Natural killer cell treated with Interleukin-12 subunit alpha and Interleukin-12 subunit beta and Interleukin-15 and Interleukin-18, amount 100 ng/mL, for 72 hours (primary cell): ENCODE results near the gene MTHFD1L. TPM values are rescaled to one million over a fixed set of nuclear protein-coding genes. Genes with fewer than 3 reads are reported as not detected.
A peak's percentile ranks its signal among the peaks of the same experiment; 100 is the strongest.

Experiments
- ATAC-seq, 2 donors: fragments of 150-1000 bp; cut with Tn5 transposase in 1 of 2; sonication (Bioruptor Pico), chemical (Tn5 transposase) in 1 of 2; 2 replicates each; pipeline ENCODE4 v1.10.0; 2021
- DNase-seq: peaks from one replicate; pipeline ENCODE4 v3.0.0; 2022; ENCODE audit warnings: low spot score
- H3K27ac Mint-ChIP-seq, 2 donors: 1 replicate in 1 of 2; 2 replicates in 1 of 2; pipeline ENCODE4 v1.8.0; 2022; ENCODE audit warnings: mixed read lengths in 2 of 2, mild to moderate bottlenecking in 1 of 2, moderate library complexity in 1 of 2
- H3K27me3 Mint-ChIP-seq, 2 donors: 1 replicate in 1 of 2; 2 replicates in 1 of 2; pipeline ENCODE4 v1.8.0; 2022; ENCODE audit warnings: mixed read lengths in 2 of 2
- H3K36me3 Mint-ChIP-seq: one replicate; pipeline ENCODE4 v1.8.0; 2022; ENCODE audit warnings: mixed read lengths
- H3K4me1 Mint-ChIP-seq, 2 donors: 1 replicate in 1 of 2; 2 replicates in 1 of 2; pipeline ENCODE4 v1.8.0; 2022; ENCODE audit warnings: low read depth in 2 of 2, mixed read lengths in 2 of 2, mild to moderate bottlenecking in 1 of 2
- H3K4me3 Mint-ChIP-seq: one replicate; pipeline ENCODE4 v1.8.0; 2022; ENCODE audit warnings: mixed read lengths
- H3K9me3 Mint-ChIP-seq: 2 replicates; pipeline ENCODE4 v1.8.0; 2022; ENCODE audit warnings: mixed read lengths
- total RNA-seq, 2 donors: library from RNA; stranded (reverse); gene quantifications; one replicate each; pipeline ENCODE4 v1.2.3, GENCODE V29; 2022

Gene MTHFD1L
- total RNA-seq, 2 donors from 2014 or later = 47.2 to 119 TPM

DNA sequence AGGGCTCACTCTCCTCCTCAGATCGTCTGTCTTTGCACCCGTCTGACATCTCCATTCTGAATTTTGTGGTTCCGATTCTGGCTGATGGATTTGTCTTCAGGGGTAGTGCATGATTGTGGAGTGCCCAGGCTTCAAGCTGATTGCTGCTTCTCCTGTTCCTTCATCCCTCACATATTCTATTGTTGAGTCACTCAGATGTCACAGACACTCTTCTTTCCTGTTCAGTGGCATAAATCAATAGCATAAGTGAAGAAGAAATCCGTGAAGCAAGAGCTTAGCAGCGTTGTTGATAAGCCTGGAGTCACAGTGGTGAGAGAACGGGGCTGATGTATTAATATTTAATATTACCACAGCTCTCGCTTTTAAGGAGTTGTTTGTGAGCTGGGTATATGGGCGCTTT lies 152.5 kb downstream of the MTHFD1L start:
- Mint-ChIP-seq H3K9me3 (no peaks in the 10 kb centered on the region), H3K36me3 (peaks cover 4% of the 10 kb centered on the region), H3K4me1 (peaks cover 2 to 9% of the 10 kb centered on the region in 2 donors), H3K27ac (no peak overlapping the region), H3K27me3 (no peaks in the 10 kb centered on the region), H3K4me3 (no peak overlapping the region)
- ATAC-seq = no peak
- no peak for DNase-seq

GRCh38 chr6:151018911-151019782 lies 153.6 kb downstream of the MTHFD1L start:
- Mint-ChIP-seq H3K27me3 (no peaks in the 10 kb centered on the region), H3K36me3 (peaks cover 4% of the 10 kb centered on the region), H3K4me3 (no peak overlapping the region), H3K9me3 (no peaks in the 10 kb centered on the region), H3K4me1 (peaks cover 2 to 9% of the 10 kb centered on the region in 2 donors), H3K27ac (no peak overlapping the region)
- ATAC-seq (peak in 1 of 2 donors; percentile 35), DNase-seq (no peak)

DNA sequence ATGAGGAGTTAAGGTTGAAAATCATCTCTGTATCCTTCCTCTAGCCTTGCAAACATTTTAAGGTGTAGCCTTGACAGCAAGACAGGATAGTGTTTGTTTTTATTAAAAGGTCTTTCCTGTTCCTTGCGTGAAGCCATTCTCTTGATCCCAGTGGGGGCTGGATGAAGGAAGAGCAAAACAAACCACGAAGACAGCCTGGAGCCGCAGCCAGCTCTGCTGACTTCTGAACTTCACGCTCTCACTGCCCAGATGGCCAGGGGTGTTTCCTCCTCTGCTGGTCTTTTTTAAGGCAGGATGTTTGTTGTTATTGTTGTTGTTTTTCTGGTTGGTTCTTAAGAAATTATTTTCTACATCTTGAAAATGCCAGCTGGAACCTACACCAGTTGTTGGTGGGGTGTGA lies 156.4 kb downstream of the MTHFD1L start:
- Mint-ChIP-seq H3K36me3 (peaks cover under 1% of the 10 kb centered on the region), H3K27me3 (no peaks in the 10 kb centered on the region), H3K4me1 (no peaks in the 10 kb centered on the region), H3K4me3 (no peak overlapping the region), H3K9me3 (no peaks in the 10 kb centered on the region), H3K27ac (no peak overlapping the region)
- DNase-seq = no peak
- ATAC-seq = no peak

DNA sequence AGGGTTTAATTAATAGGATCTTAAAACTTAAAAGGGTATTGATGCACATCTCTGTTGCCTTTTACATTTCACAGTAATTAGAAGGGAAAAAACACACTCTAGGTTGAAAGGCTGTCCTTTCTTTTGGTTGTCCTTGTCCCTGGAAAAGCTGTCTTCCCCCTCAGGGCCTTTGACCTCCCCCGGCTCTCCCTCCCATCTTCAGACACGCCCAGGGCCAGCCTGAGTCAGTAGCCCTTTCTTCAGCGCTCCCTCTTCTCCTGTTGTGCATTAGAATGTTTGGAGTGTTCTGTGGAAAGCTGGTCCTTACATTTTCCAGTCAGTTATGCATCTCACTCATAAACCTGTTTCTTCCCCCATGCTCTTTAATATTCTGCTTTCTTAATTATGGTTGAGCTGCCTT lies 157.0 kb downstream of the MTHFD1L start:
- no peak for DNase-seq
- H3K4me1 Mint-ChIP-seq = no peaks in the 10 kb centered on the region
- H3K27ac Mint-ChIP-seq = no peak overlapping the region
- no peak for ATAC-seq
- no peak overlapping the region for H3K4me3 Mint-ChIP-seq
- H3K9me3 Mint-ChIP-seq = no peaks in the 10 kb centered on the region
- peaks cover 5% of the 10 kb centered on the region for H3K36me3 Mint-ChIP-seq
- H3K27me3 Mint-ChIP-seq = no peaks in the 10 kb centered on the region

- DNase-seq (no peak), ATAC-seq (no peak)
- Mint-ChIP-seq H3K4me3 (no peak overlapping the region), H3K9me3 (peaks cover 2% of the 10 kb centered on the region), H3K27me3 (no peaks in the 10 kb centered on the region), H3K36me3 (peaks cover 5% of the 10 kb centered on the region), H3K4me1 (peaks cover 0 to 2% of the 10 kb centered on the region in 2 donors), H3K27ac (no peak overlapping the region)
Observed at GRCh38 chr6:151023342-151023741, 157.8 kb downstream of the MTHFD1L start.

DNA sequence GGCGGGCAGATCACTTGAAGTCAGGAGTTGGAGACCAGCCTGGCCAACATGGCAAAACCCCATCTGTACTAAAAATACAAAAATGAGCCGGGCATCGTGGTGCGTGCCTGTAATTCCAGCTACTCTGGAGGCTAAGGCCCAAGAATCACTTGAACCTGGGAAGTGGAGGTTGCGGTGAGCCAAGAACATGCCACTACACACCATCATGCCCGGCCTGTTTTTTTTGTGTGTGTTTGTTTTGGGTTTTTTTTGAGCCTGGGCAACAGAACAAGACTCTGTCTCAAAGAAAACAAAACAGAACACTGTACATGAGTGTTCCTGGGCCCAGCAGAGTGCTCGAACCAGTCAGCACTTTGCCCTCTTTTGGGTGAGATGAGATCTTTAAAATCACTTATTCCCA lies 159.1 kb downstream of the MTHFD1L start:
- Mint-ChIP-seq H3K4me1 (peaks cover 0 to 6% of the 10 kb centered on the region in 2 donors), H3K36me3 (peaks cover 5% of the 10 kb centered on the region), H3K4me3 (no peak overlapping the region), H3K27me3 (no peaks in the 10 kb centered on the region), H3K27ac (no peak overlapping the region), H3K9me3 (peaks cover 3% of the 10 kb centered on the region)
- no peak for DNase-seq
- no peak for ATAC-seq

DNA sequence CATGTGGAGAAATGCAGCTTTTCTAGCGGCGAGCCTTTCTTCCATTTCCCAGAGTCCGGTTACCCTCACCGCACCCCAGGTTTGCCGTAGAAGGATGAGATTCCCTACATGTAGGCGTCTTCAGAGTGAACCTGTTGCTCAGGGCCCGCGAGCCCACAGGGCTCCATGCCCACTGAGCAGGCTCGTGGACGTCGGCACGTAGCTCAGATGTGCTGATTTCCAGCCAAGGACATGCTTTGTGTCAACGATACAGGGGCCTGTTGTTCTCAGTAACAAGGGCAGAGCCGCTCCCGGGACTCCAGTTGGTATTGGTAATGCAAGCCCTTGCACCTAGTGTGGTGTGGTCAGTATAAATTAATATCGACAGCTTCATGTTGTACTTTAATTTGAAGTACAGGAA lies 159.6 kb downstream of the MTHFD1L start:
- ATAC-seq (no peak), DNase-seq (no peak)
- no peak overlapping the region for H3K27ac Mint-ChIP-seq
- no peak overlapping the region for H3K4me3 Mint-ChIP-seq
- H3K4me1 Mint-ChIP-seq = peaks cover 0 to 6% of the 10 kb centered on the region in 2 donors
- H3K9me3 Mint-ChIP-seq = peaks cover 3% of the 10 kb centered on the region
- no peaks in the 10 kb centered on the region for H3K27me3 Mint-ChIP-seq
- H3K36me3 Mint-ChIP-seq = peaks cover 5% of the 10 kb centered on the region

GRCh38 chr6:151026041-151026663 lies 160.7 kb downstream of the MTHFD1L start:
- ATAC-seq (no peak), DNase-seq (no peak)
- Mint-ChIP-seq H3K27me3 (no peaks in the 10 kb centered on the region), H3K9me3 (peaks cover 3% of the 10 kb centered on the region), H3K36me3 (peaks cover 5% of the 10 kb centered on the region), H3K4me3 (no peak overlapping the region), H3K4me1 (peaks cover 0 to 6% of the 10 kb centered on the region in 2 donors), H3K27ac (no peak overlapping the region)

- ATAC-seq (no peak), DNase-seq (no peak)
- peaks cover 0 to 6% of the 10 kb centered on the region in 2 donors for H3K4me1 Mint-ChIP-seq
- no peaks in the 10 kb centered on the region for H3K27me3 Mint-ChIP-seq
- H3K27ac Mint-ChIP-seq = no peak overlapping the region
- H3K4me3 Mint-ChIP-seq = no peak overlapping the region
- H3K9me3 Mint-ChIP-seq = peaks cover 3% of the 10 kb centered on the region
- H3K36me3 Mint-ChIP-seq = peaks cover 5% of the 10 kb centered on the region
Observed at GRCh38 chr6:151027295-151027747, 161.8 kb downstream of the MTHFD1L start.

DNA sequence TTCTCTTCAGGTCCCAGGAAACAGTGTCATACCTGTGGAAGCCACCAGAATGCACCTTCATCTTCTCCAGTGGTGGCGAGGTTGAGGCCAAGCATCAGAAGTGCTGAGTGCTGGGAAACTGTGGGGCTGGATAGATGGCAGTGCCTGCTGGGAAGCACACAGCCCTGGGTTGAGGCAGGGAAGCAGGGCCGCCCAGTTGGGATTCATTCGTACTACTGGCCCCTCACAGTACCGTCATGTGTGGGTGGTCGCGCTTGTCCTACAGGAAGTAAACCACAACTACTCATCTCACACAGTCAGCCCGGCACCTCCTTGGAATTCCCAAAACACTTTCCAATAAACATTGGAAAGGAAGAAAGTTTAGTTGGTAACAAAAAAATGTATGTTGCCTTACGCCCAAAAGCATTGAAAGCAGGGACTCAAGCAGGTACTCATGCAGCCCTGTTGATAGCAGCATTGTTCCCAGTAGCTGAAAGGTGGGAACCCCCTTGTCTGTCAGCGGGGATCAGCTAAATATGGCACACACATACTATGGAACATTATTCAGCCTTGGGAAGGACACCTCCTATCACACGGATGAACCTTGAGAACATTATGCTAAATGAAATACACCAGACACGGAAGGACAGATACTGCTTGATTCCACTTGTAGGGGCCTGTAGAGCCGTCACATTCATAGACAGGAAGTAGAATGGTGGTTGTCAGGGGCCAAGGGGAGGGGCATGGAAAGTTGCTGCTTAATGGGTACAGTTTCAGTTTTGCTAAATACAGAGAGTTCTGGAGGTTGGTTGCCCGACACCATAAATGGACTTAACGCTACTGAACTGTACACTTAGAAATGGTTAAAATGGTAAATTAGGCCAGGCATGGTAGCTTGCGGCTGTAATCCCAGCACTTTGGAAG lies 162.7 kb downstream of the MTHFD1L start:
- H3K4me1 Mint-ChIP-seq = peaks cover 0 to 6% of the 10 kb centered on the region in 2 donors
- H3K36me3 Mint-ChIP-seq = peaks cover 5% of the 10 kb centered on the region
- no peaks in the 10 kb centered on the region for H3K27me3 Mint-ChIP-seq
- no peak for DNase-seq
- peak; percentile 58 to 59 for ATAC-seq
- H3K27ac Mint-ChIP-seq = peak overlapping the region in 1 of 2 donors; percentile 47
- H3K4me3 Mint-ChIP-seq = no peak overlapping the region
- H3K9me3 Mint-ChIP-seq = peaks cover 3% of the 10 kb centered on the region

GRCh38 chr6:151029970-151030369 lies 164.5 kb downstream of the MTHFD1L start:
- Mint-ChIP-seq H3K36me3 (peaks cover 5% of the 10 kb centered on the region), H3K4me1 (peaks cover 0 to 6% of the 10 kb centered on the region in 2 donors), H3K4me3 (no peak overlapping the region), H3K9me3 (peaks cover 3% of the 10 kb centered on the region), H3K27ac (no peak overlapping the region), H3K27me3 (no peaks in the 10 kb centered on the region)
- no peak for ATAC-seq
- DNase-seq = no peak

- no peaks in the 10 kb centered on the region for H3K27me3 Mint-ChIP-seq
- DNase-seq = no peak
- H3K27ac Mint-ChIP-seq = no peak overlapping the region
- H3K36me3 Mint-ChIP-seq = peaks cover 6% of the 10 kb centered on the region
- H3K4me3 Mint-ChIP-seq = no peak overlapping the region
- H3K9me3 Mint-ChIP-seq = peaks cover 3% of the 10 kb centered on the region
- peaks cover 2 to 8% of the 10 kb centered on the region in 2 donors for H3K4me1 Mint-ChIP-seq
- ATAC-seq = no peak
Observed at GRCh38 chr6:151032034-151032433, 166.5 kb downstream of the MTHFD1L start.
